HG02610 (cell line): ENCODE data around the gene ACRV1.
"Not testable (repeated sequence)": the region's sequence is repeated elsewhere in the genome, so short reads cannot be mapped to it uniquely, and the experiment has no call there.

ENCODE experiments used
- ATAC-seq: cut with Tn5 transposase; IDR thresholded peaks from one replicate; pipeline ENCODE4 v1.9.1; 2021; ENCODE audit warnings: mild to moderate bottlenecking, moderate library complexity; ENCODE audit not compliant: unreplicated experiment

Gene ACRV1

GRCh38 chr11:125680747-125681146 lies at the start of gene ACRV1:
TSS of gene ACRV1 (minus strand) at chr11:125680847. CDS start at chr11:125680780, 67 bp downstream.
- no peak for ATAC-seq

- ATAC-seq, result no peak
Measured at GRCh38 chr11:125728969-125729368, 48.3 kb upstream of the ACRV1 start.

GRCh38 chr11:125724125-125724524 lies 43.5 kb upstream of the ACRV1 start:
- ATAC-seq, result no peak

- no peak for ATAC-seq
Measured at GRCh38 chr11:125720781-125721180, 40.1 kb upstream of the ACRV1 start.

- not testable (repeated sequence) for ATAC-seq
Measured at GRCh38 chr11:125704686-125705085, 24.0 kb upstream of the ACRV1 start.

- ATAC-seq, result no peak
Measured at GRCh38 chr11:125701858-125702621, 21.4 kb upstream of the ACRV1 start.

GRCh38 chr11:125701018-125701610 lies 20.5 kb upstream of the ACRV1 start:
- ATAC-seq, result no peak

GRCh38 chr11:125694951-125695350 lies 14.3 kb upstream of the ACRV1 start:
- no peak for ATAC-seq

GRCh38 chr11:125692887-125693286 lies 12.2 kb upstream of the ACRV1 start:
- ATAC-seq, result no peak

GRCh38 chr11:125690006-125690405 lies 9.4 kb upstream of the ACRV1 start:
- ATAC-seq, result no peak

- no peak for ATAC-seq
Measured at GRCh38 chr11:125689274-125689859, 8.7 kb upstream of the ACRV1 start.

GRCh38 chr11:125688632-125689031 lies 8.0 kb upstream of the ACRV1 start:
- ATAC-seq, result no peak

- ATAC-seq, result no peak
Measured at GRCh38 chr11:125688066-125688465, 7.4 kb upstream of the ACRV1 start.

GRCh38 chr11:125685228-125685627 lies 4.6 kb upstream of the ACRV1 start:
- no peak for ATAC-seq

- ATAC-seq, result no peak
Measured at GRCh38 chr11:125679837-125680236, 810 bp downstream of the ACRV1 start.

- ATAC-seq, result no peak
Measured at GRCh38 chr11:125679397-125679796, 1.2 kb downstream of the ACRV1 start.

GRCh38 chr11:125675196-125675595 lies 5.5 kb downstream of the ACRV1 start:
- ATAC-seq, result no peak

- no peak for ATAC-seq
Measured at GRCh38 chr11:125674210-125674609, 6.4 kb downstream of the ACRV1 start.

- ATAC-seq, result no peak
Measured at GRCh38 chr11:125671561-125671960, 9.1 kb downstream of the ACRV1 start.

GRCh38 chr11:125670172-125670571 lies 10.5 kb downstream of the ACRV1 start:
- ATAC-seq, result no peak

GRCh38 chr11:125667151-125667550 lies 13.5 kb downstream of the ACRV1 start:
- ATAC-seq, result no peak

GRCh38 chr11:125663910-125664309 lies 16.7 kb downstream of the ACRV1 start:
- ATAC-seq, result no peak
